HCT116 (cell line): ENCODE measurements around the gene MYH10. TPM values are rescaled to one million over a fixed set of nuclear protein-coding genes. Genes with fewer than 3 reads are reported as not detected.

ENCODE experiments used
- ATAC-seq: fragments of 200-7000 bp; cut with Tn5 transposase; 2 replicates; pipeline ENCODE4 v1.9.1; 2020; ENCODE audit warnings: mild to moderate bottlenecking, moderate library complexity
- BruUV-seq: library from RNA; stranded (reverse); fragments of 400-500 nt; replicated peaks from 2 replicates; lab custom pipeline; 2021; lab: Mats Ljungman, UMichigan
- CTCF ChIA-PET: fragments of 300-600 bp; sonication (Branson Sonifier 250); formaldehyde crosslinking; loops from one replicate; lab custom pipeline; 2021; ENCODE audit warnings: antibody characterized with exemption; lab: Charles Lee
- POLR2A ChIA-PET: fragments of 300-600, 350-600 bp; sonication (Branson Sonifier 250); formaldehyde crosslinking; loops from one replicate; lab custom pipeline; 2021; ENCODE audit warnings: antibody characterized with exemption; lab: Charles Lee
- RAD21 ChIA-PET, 2 experiments: fragments of 300-600 bp; sonication (Branson Sonifier 250); formaldehyde crosslinking; loops; one replicate each; lab custom pipeline; 2023; ENCODE audit warnings: low total read pairs in 2 of 2; ENCODE audit not compliant: uncharacterized antibody in 2 of 2, unreplicated experiment in 2 of 2, low non-redundant PET in 1 of 2; lab: Charles Lee
- DNase-seq: peaks from one replicate; pipeline ENCODE4 v3.0.0-alpha.2; 2010; ENCODE audit warnings: low read depth, low spot score
- H2AFZ ChIP-seq: fragments of 200-600 bp; shearing (Covaris generic), sonication (generic); 2 replicates; pipeline ENCODE4 v1.6.1; 2017; ENCODE audit warnings: low read depth, mixed run types, mixed read lengths, antibody characterized with exemption, low read length; ENCODE audit not compliant: poor library complexity, severe bottlenecking
- H3K27ac ChIP-seq: 2 replicates; pipeline ENCODE4 v1.5.1; 2012; ENCODE audit warnings: low read depth, low read length
- H3K27me3 ChIP-seq: fragments of 200-600 bp; sonication (generic); 2 replicates; pipeline ENCODE4 v1.6.1; 2016; ENCODE audit warnings: mixed run types, low read length, mixed read lengths; ENCODE audit not compliant: insufficient read depth
- H3K36me3 ChIP-seq, 2 experiments: fragments of 200-500 bp in 1 of 2; fragments of 200-600 bp in 1 of 2; sonication (Bioruptor generic) in 1 of 2; sonication (generic) in 1 of 2; 2 replicates each; pipeline versions ENCODE4 v1.5.1 to v1.6.1; 2014 to 2016; ENCODE audit warnings: low read length in 2 of 2, inconsistent platforms in 1 of 2, mixed read lengths in 1 of 2, mixed run types in 1 of 2; ENCODE audit not compliant: insufficient read depth in 2 of 2, control insufficient read depth in 1 of 2
- H3K4me1 ChIP-seq, 2 experiments: fragments of 200-600 bp in 1 of 2; sonication (generic) in 1 of 2; 2 replicates each; pipeline versions ENCODE4 v1.5.1 to v1.6.1; 2012 to 2017; ENCODE audit warnings: low read length in 2 of 2, inconsistent platforms in 1 of 2, mild to moderate bottlenecking in 1 of 2, mixed read lengths in 1 of 2, mixed run types in 1 of 2, moderate library complexity in 1 of 2; ENCODE audit not compliant: insufficient read depth in 2 of 2, control insufficient read depth in 1 of 2
- H3K4me2 ChIP-seq: fragments of 200-600 bp; sonication (generic); 2 replicates; pipeline ENCODE4 v1.6.1; 2017; ENCODE audit warnings: mixed run types, low read length, mixed read lengths
- H3K4me3 ChIP-seq, 2 experiments: fragments of 200-600 bp in 1 of 2; sonication (generic) in 1 of 2; replicated peaks in 1 of 2; 2 replicates each; pipeline ENCODE4 v1.5.1; 2011 to 2016; ENCODE audit warnings: low read length in 2 of 2, control low read depth in 1 of 2, low read depth in 1 of 2, mild to moderate bottlenecking in 1 of 2, mixed read lengths in 1 of 2, mixed run types in 1 of 2
- H3K79me2 ChIP-seq: fragments of 200-600 bp; sonication (generic); 2 replicates; pipeline ENCODE4 v1.6.1; 2017; ENCODE audit warnings: mild to moderate bottlenecking, mixed run types, low read length, moderate library complexity, mixed read lengths; ENCODE audit not compliant: insufficient read depth
- H3K9ac ChIP-seq: fragments of 200-600 bp; sonication (generic); 2 replicates; pipeline ENCODE4 v1.6.1; 2016; ENCODE audit warnings: low read length, mixed read lengths
- H3K9me2 ChIP-seq: fragments of 200-600 bp; sonication (generic), shearing (Covaris generic); 2 replicates; pipeline ENCODE4 v1.6.1; 2017; ENCODE audit warnings: mixed run types, mild to moderate bottlenecking, moderate library complexity; ENCODE audit not compliant: insufficient read depth
- H3K9me3 ChIP-seq, 2 experiments: fragments of 200-500 bp in 1 of 2; fragments of 200-600 bp in 1 of 2; sonication (Bioruptor generic) in 1 of 2; sonication (generic) in 1 of 2; 2 replicates each; pipeline ENCODE4 v1.6.1; 2014 to 2017; ENCODE audit warnings: low read length in 2 of 2, mixed read lengths in 2 of 2, inconsistent platforms in 1 of 2, low read depth in 1 of 2, mild to moderate bottlenecking in 1 of 2, mixed run types in 1 of 2, moderate library complexity in 1 of 2; ENCODE audit not compliant: control insufficient read depth in 1 of 2, insufficient read depth in 1 of 2
- H4K20me1 ChIP-seq: fragments of 200-600 bp; sonication (generic), shearing (Covaris generic); 2 replicates; pipeline ENCODE4 v1.6.1; 2017; ENCODE audit warnings: mixed run types, mild to moderate bottlenecking, moderate library complexity; ENCODE audit not compliant: insufficient read depth
- CBX3 ChIP-seq: IDR thresholded peaks from 2 replicates; pipeline ENCODE4 v1.6.1; 2012; ENCODE audit warnings: low read depth
- CEBPB ChIP-seq: IDR thresholded peaks from 2 replicates; pipeline ENCODE4 v1.6.1; 2012; ENCODE audit warnings: low read depth
- EGR1 ChIP-seq: IDR thresholded peaks from 2 replicates; pipeline ENCODE4 v1.6.1; 2012; ENCODE audit warnings: low read depth
- ELF1 ChIP-seq: IDR thresholded peaks from 2 replicates; pipeline ENCODE4 v1.6.1; 2012; ENCODE audit warnings: low read depth, borderline replicate concordance
- EZH2phosphoT487 ChIP-seq: fragments of 200-600 bp; IDR thresholded peaks from 2 replicates; pipeline ENCODE4 v1.6.1; 2018; ENCODE audit warnings: antibody characterized with exemption, borderline replicate concordance
- FOSL1 ChIP-seq: IDR thresholded peaks from 2 replicates; pipeline ENCODE4 v1.6.1; 2012; ENCODE audit warnings: low read depth
- JUND ChIP-seq: IDR thresholded peaks from 2 replicates; pipeline ENCODE4 v1.6.1; 2012
- POLR2A ChIP-seq: IDR thresholded peaks from 2 replicates; pipeline ENCODE4 v1.7.0; 2011; ENCODE audit warnings: borderline replicate concordance; ENCODE audit not compliant: insufficient read depth, insufficient read length; ENCODE audit errors: extremely low read depth
- POLR2AphosphoS5 ChIP-seq: IDR thresholded peaks from 2 replicates; pipeline ENCODE4 v1.6.1; 2011; ENCODE audit warnings: mild to moderate bottlenecking, low read depth, low read length, moderate library complexity
- RAD21 ChIP-seq: IDR thresholded peaks from 2 replicates; pipeline ENCODE4 v1.6.1; 2012; ENCODE audit warnings: low read depth, mild to moderate bottlenecking
- SIN3A ChIP-seq: IDR thresholded peaks from 2 replicates; pipeline ENCODE4 v1.6.1; 2012; ENCODE audit warnings: low read depth
- ZNF274 ChIP-seq: fragments of 200-500 bp; sonication (Bioruptor generic); IDR thresholded peaks from 2 replicates; pipeline ENCODE4 v1.6.1; 2014; ENCODE audit warnings: mild to moderate bottlenecking, low read depth, low read length, inconsistent platforms
- intact Hi-C: fragments of 100-400 bp; cut with micrococcal nuclease; formaldehyde crosslinking; loops from 2 replicates; pipeline ENCODE4 v1.10.0; 2022
- total RNA-seq: library from RNA; stranded (reverse); gene quantifications from one replicate; pipeline ENCODE4 v1.2.1, GENCODE V29; 2021; ENCODE audit not compliant: unreplicated experiment
- TF ChIP-seq, protein P1 (sequence below): IDR thresholded peaks from 2 replicates; pipeline ENCODE4 v1.6.1; 2012
- TF ChIP-seq, protein P2 (sequence below): IDR thresholded peaks from 2 replicates; pipeline ENCODE4 v1.6.1; 2012
- TF ChIP-seq, protein P3 (sequence below), 3 experiments: fragments of 200-600 bp in 1 of 3; sonication (generic) in 1 of 3; IDR thresholded peaks in 2 of 3; conservative IDR thresholded peaks in 1 of 3; 2 replicates each; pipeline ENCODE4 v1.5.1; 2012 to 2017; ENCODE audit warnings: low read depth in 2 of 3, low read length in 2 of 3, antibody characterized with exemption in 1 of 3, borderline replicate concordance in 1 of 3, control low read depth in 1 of 3, mild to moderate bottlenecking in 1 of 3, mixed read lengths in 1 of 3, mixed run types in 1 of 3, moderate library complexity in 1 of 3; ENCODE audit not compliant: insufficient read depth in 1 of 3
- TF ChIP-seq, protein P4 (sequence below): IDR thresholded peaks from 2 replicates; pipeline ENCODE4 v1.6.1; 2011; ENCODE audit warnings: mild to moderate bottlenecking, low read length, moderate library complexity; ENCODE audit not compliant: insufficient replicate concordance; ENCODE audit errors: extremely low read depth

Gene MYH10
- total RNA-seq, 1 experiment from 2014 or later, result 39.2 TPM

DNA sequence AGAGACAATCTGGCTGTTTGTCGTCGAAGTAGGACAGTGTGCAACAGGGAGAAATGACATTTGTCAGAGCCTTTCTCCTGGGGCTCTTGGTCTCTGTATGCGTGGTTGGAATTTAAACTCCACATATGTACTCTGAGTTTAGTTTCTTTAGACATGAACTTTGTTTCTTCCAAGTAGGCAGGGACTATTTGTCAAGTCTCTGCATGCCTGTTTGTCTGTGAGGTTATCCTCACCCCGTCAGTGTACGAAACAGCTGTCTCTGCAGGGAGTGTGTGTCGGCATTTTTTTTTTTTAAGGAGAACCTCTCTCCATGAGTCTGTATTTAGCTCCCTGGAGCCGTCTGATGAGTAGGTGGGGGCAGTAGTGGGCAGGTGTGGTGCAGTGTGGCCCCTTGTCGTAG lies 165.2 kb downstream of the MYH10 start:
- TF ChIP-seq FOSL1, result no peak
- TF ChIP-seq POLR2A, result no peak
- TF ChIP-seq RAD21, result no peak
- TF ChIP-seq CBX3, result no peak
- TF ChIP-seq ZNF274, result no peak
- no peak for TF ChIP-seq CEBPB
- TF ChIP-seq, protein P1, sequence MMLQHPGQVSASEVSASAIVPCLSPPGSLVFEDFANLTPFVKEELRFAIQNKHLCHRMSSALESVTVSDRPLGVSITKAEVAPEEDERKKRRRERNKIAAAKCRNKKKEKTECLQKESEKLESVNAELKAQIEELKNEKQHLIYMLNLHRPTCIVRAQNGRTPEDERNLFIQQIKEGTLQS, result no peak
- TF ChIP-seq, protein P2, sequence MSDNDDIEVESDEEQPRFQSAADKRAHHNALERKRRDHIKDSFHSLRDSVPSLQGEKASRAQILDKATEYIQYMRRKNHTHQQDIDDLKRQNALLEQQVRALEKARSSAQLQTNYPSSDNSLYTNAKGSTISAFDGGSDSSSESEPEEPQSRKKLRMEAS, result no peak
- DNase-seq (no peak), ATAC-seq (no peak)
- no peak overlapping the region for H3K27ac ChIP-seq
- BruUV-seq, result no TSS peak
- H3K9me2 ChIP-seq, result no peaks in the 10 kb centered on the region
- RAD21 ChIA-PET, result no interaction called here
- no peak overlapping the region for H3K9ac ChIP-seq
- peaks cover 3% of the 10 kb centered on the region; the same call in 1 of the 2 replicates for H4K20me1 ChIP-seq
- POLR2A ChIA-PET, result no interaction called here
- no peak overlapping the region for H2AFZ ChIP-seq
- no peaks in the 10 kb centered on the region for H3K4me1 ChIP-seq
- peaks cover 47% of the 10 kb centered on the region; the same call in 1 of the 2 replicates for H3K79me2 ChIP-seq
- intact Hi-C loops, result no loop called here
- H3K9me3 ChIP-seq, result no peaks in the 10 kb centered on the region
- CTCF ChIA-PET, result no interaction called here
- peaks cover 21 to 34% of the 10 kb centered on the region in 2 experiments for H3K36me3 ChIP-seq
- no peaks in the 10 kb centered on the region for H3K27me3 ChIP-seq
- H3K4me2 ChIP-seq, result no peak overlapping the region
- H3K4me3 ChIP-seq, result no peak overlapping the region

DNA sequence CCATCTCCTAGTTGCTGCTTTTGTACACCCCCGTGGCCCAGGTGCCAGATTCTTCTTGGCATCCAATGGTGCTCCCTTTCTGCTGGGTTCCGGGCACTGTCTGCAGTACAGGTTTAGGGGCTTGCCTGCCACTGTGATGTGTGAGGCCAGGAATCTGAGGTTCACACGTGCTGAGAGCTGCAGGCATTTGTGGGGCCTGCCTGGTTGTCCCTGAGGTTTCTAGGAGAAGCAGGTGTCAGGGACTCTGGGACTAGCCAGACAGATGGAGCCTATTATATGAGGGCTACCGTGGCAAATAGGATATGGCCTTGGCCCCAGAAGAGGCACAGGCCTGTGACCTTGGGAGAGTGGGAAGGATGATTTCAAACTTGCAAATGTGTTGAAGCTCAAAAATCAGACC lies 165.6 kb downstream of the MYH10 start:
- H3K4me3 ChIP-seq, result no peak overlapping the region
- H3K9me3 ChIP-seq, result no peaks in the 10 kb centered on the region
- DNase-seq (no peak), ATAC-seq (no peak)
- H3K36me3 ChIP-seq, result peaks cover 25 to 38% of the 10 kb centered on the region in 2 experiments
- no peak overlapping the region for H3K9ac ChIP-seq
- peaks cover 3% of the 10 kb centered on the region; the same call in 1 of the 2 replicates for H4K20me1 ChIP-seq
- no TSS peak for BruUV-seq
- intact Hi-C loops, result no loop called here
- no peaks in the 10 kb centered on the region for H3K4me1 ChIP-seq
- no peaks in the 10 kb centered on the region for H3K27me3 ChIP-seq
- ChIA-PET POLR2A (no interaction called here), RAD21 (no interaction called here), CTCF (no interaction called here)
- no peak overlapping the region for H2AFZ ChIP-seq
- no peaks in the 10 kb centered on the region for H3K9me2 ChIP-seq
- no peak overlapping the region for H3K27ac ChIP-seq
- H3K79me2 ChIP-seq, result peaks cover 47% of the 10 kb centered on the region; the same call in 1 of the 2 replicates
- no peak overlapping the region for H3K4me2 ChIP-seq
- TF ChIP-seq, protein P3, sequence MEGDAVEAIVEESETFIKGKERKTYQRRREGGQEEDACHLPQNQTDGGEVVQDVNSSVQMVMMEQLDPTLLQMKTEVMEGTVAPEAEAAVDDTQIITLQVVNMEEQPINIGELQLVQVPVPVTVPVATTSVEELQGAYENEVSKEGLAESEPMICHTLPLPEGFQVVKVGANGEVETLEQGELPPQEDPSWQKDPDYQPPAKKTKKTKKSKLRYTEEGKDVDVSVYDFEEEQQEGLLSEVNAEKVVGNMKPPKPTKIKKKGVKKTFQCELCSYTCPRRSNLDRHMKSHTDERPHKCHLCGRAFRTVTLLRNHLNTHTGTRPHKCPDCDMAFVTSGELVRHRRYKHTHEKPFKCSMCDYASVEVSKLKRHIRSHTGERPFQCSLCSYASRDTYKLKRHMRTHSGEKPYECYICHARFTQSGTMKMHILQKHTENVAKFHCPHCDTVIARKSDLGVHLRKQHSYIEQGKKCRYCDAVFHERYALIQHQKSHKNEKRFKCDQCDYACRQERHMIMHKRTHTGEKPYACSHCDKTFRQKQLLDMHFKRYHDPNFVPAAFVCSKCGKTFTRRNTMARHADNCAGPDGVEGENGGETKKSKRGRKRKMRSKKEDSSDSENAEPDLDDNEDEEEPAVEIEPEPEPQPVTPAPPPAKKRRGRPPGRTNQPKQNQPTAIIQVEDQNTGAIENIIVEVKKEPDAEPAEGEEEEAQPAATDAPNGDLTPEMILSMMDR (IDR thresholded peaks at IDR 0.05 in 2 of 3, conservative IDR thresholded peaks at IDR 0.05 in 1 of 3; ENCODE audit: borderline replicate concordance in 1 of 3, insufficient read depth in 1 of 3, low read depth in 2 of 3, low read length in 2 of 3), result no peak
- TF ChIP-seq POLR2AphosphoS5, result no peak
- TF ChIP-seq ZNF274, result no peak
- TF ChIP-seq, protein P1, result no peak
- no peak for TF ChIP-seq POLR2A
- no peak for TF ChIP-seq JUND
- no peak for TF ChIP-seq EZH2phosphoT487
- TF ChIP-seq ELF1, result no peak
- no peak for TF ChIP-seq RAD21
- no peak for TF ChIP-seq EGR1
- TF ChIP-seq, protein P4, sequence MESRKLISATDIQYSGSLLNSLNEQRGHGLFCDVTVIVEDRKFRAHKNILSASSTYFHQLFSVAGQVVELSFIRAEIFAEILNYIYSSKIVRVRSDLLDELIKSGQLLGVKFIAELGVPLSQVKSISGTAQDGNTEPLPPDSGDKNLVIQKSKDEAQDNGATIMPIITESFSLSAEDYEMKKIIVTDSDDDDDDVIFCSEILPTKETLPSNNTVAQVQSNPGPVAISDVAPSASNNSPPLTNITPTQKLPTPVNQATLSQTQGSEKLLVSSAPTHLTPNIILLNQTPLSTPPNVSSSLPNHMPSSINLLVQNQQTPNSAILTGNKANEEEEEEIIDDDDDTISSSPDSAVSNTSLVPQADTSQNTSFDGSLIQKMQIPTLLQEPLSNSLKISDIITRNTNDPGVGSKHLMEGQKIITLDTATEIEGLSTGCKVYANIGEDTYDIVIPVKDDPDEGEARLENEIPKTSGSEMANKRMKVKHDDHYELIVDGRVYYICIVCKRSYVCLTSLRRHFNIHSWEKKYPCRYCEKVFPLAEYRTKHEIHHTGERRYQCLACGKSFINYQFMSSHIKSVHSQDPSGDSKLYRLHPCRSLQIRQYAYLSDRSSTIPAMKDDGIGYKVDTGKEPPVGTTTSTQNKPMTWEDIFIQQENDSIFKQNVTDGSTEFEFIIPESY, result no peak
- TF ChIP-seq SIN3A, result no peak
